Measurements from ENCODE around the gene SPDEF. TPM values are rescaled to one million over a fixed set of nuclear protein-coding genes. Genes with fewer than 3 reads are reported as not detected.
A peak's percentile ranks its signal among the peaks of the same experiment; 100 is the strongest.

SPDEF gene
- total RNA-seq, 4 donors from 2014 or later = 0.19 TPM; not detected in 3

- no peak for ATAC-seq (ENCODE audit: low FRiP score)
- no peak for DNase-seq (ENCODE audit: low spot score)
- TF ChIP-seq CTCF (IDR thresholded peaks at IDR 0.05) = no peak
These were observed 44.8 kb downstream of the SPDEF start for GRCh38 chr6:34511214-34511914.

- no peak for DNase-seq (ENCODE audit: low spot score)
- ATAC-seq (ENCODE audit: low FRiP score) = no peak
- no peak for TF ChIP-seq CTCF (IDR thresholded peaks at IDR 0.05)
These were observed 45.8 kb downstream of the SPDEF start for GRCh38 chr6:34510299-34510698.

- ATAC-seq (ENCODE audit: low FRiP score) (no peak), DNase-seq (ENCODE audit: low spot score) (no peak)
- no peak for TF ChIP-seq CTCF (IDR thresholded peaks at IDR 0.05)
These were observed 46.3 kb downstream of the SPDEF start for GRCh38 chr6:34509782-34510181.

GRCh38 chr6:34508425-34508824 is 47.7 kb downstream of the SPDEF start:
- DNase-seq (ENCODE audit: low spot score) (no peak), ATAC-seq (ENCODE audit: low FRiP score) (no peak)

GRCh38 chr6:34506718-34507117 is 49.4 kb downstream of the SPDEF start:
- no peak for TF ChIP-seq CTCF (IDR thresholded peaks at IDR 0.05)
- DNase-seq (ENCODE audit: low spot score) = no peak
- ATAC-seq (ENCODE audit: low FRiP score) = no peak

More at GRCh38 chr6:34508425-34508824, 47.7 kb downstream of the SPDEF start:
- no peak for TF ChIP-seq CTCF (IDR thresholded peaks at IDR 0.05)

GRCh38 chr6:34497411-34497810 is 58.7 kb downstream of the SPDEF start:
- ATAC-seq (ENCODE audit: low FRiP score) = peak; percentile 6
- no peak for TF ChIP-seq CTCF (IDR thresholded peaks at IDR 0.05)
- no peak for DNase-seq (ENCODE audit: low spot score)

- no peak for ATAC-seq (ENCODE audit: low FRiP score)
- DNase-seq (ENCODE audit: low spot score) = no peak
These were observed 59.9 kb downstream of the SPDEF start for GRCh38 chr6:34496103-34496685.

More at GRCh38 chr6:34496103-34496685, 59.9 kb downstream of the SPDEF start:
- no peak for TF ChIP-seq CTCF (IDR thresholded peaks at IDR 0.05)

All from omental fat pad (tissue), 4 donors.